Nucleus accumbens (tissue), 56 donors: Measurements from ENCODE around the gene OGFOD3.
"Not testable (repeated sequence)": the region's sequence is repeated elsewhere in the genome, so short reads cannot be mapped to it uniquely, and the experiment has no call there.

Experiments used
- DNase-seq, 56 donors: peaks; one replicate each; lab custom pipeline; 2025; lab: John Stamatoyannopoulos, UW

OGFOD3 gene

DNA sequence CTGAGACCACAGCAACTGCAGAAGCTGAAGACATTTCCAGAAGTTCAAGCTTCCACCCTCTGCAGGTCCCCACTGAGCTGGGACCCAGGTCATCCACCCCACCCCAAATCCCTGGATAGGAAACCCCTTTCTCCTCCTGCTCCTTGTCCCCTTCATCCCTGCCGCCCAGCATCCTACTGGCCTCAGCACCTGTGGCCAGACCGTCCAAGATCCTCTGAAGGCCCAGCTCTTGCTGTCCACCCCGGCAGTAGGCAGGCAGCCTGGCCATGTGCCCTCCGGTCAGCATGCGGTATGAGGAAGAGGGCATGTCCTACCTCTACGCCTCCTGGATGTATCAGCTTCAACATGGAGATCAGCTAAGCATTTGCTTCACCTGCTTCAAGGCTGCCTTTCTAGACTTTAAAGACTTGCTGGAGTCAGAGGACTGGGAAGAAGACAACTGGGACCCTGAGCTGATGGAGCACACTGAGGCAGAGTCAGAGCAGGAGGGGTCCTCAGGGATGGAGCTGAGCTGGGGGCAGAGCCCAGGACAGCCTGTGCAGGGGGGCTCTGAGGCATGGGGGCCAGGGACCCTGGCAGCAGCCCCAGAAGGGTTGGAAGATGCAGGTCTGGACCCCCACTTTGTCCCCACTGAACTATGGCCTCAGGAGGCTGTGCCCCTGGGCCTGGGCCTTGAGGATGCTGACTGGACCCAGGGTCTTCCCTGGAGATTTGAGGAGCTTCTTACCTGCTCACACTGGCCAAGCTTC lies 56.3 kb downstream of the OGFOD3 start:
- DNase-seq, result no peak

DNA sequence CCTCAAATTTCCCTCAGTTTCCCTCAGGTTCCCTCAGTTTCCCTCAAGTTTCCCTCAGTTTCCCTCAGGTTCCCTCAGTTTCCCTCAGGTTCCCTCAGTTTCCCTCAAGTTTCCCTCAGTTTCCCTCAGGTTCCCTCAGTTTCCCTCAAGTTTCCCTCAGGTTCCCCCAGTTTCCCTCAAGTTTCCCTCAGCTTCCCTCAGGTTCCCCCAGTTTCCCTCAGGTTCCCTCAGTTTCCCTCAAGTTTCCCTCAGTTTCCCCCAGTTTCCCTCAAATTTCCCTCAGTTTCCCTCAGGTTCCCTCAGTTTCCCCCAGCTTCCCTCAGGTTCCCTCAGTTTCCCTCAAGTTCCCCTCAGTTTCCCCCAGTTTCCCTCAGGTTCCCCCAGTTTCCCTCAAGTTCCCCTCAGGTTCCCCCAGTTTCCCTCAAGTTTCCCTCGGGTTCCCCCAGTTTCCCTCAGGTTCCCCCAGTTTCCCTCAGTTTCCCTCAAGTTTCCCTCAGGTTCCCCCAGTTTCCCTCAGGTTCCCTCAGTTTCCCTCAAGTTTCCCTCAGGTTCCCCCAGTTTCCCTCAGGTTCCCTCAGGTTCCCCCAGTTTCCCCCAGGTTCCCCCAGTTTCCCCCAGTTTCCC lies 58.8 kb downstream of the OGFOD3 start:
- not testable (repeated sequence) for DNase-seq

DNA sequence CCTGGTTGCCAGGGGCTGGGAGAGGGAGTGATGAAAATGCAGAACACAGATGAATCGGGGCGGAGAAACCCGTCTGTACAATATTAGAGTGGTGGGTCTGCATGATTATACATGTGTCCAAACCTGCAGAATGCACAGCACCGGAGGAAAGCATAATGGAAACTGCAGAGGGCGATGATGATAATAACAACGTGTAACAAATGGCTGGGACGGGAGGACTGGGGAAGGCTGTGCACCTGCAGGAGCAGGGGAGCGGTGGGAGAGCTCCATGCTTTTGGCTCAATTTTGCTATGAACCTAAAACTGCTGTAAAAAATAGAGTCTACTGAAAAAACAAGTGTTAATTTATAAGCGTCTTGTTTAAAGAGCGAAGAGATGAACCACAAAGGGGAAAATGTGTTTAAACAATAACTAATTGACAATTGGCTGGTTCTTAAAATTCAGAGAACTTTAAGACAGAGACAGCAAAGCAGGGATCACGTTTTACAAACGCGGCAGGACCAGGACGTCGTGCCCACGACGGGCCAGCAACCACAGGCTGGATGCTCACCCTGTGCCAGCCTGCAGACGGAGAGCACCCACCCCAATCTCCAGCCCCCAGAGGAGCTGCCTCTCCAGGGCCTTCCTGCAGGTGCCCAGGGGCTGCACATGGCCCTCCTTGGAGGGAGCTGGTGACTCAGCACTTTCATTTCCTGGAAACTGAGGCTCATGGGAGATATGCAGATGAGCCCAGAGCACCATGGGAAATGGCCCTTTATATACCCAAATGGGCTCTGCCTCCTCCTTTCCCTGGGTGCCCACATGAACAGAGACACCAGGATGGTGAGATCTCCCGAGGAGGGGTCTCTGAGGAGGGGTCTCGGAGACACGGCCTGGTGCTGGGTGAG lies 59.7 kb downstream of the OGFOD3 start, which contains the start of gene TEX19:
Gene TEX19 (plus strand): TSS at position 783 of the 886 bp plus-strand sequence. CDS start 2,904 bp downstream, outside the sequence.
- no peak for DNase-seq

DNA sequence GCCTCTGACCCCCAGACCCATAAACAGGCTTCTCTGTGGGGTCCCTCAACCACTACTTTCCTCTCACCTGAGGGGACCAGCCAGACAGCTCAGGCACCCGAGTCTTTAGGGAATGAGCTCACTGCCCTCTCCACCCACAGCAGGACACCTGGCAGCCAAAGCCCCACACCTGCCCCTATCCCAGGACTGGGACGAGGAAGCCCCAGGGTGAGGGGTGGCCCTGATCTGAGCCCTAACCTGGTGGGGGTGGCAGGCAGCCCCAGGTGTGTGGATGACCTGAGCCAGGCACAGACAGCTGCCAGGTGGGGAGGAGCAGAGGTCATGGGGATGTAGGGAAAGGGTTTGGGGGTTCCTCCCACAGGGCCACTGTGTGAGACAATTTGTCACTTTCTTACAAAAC lies 61.0 kb downstream of the OGFOD3 start:
- DNase-seq, result no peak

DNA sequence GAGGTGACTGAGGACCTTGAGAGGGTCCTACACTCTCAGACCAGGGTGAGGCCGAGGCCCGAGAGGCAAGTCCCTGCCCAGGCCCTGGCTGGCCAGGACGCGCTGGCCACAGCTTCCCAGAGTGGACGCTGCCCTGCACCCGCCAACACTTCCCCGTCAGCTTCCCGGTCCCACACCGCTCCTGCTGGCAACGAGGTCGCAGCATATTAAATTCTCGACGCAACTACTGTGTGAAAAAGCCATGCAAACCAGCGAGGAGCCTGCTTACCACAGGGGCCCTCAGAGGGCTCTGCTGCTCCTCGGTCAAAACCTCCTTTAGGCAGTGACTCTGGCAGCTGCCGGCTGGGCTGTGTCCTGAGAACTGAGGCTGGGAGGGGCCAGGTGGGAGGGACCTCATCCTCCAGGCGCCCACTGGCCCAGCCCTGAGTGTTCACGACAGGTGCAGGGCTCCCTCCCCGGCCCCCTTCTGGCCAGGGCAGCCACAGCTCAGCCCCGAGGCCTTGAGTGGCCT lies 61.5 kb downstream of the OGFOD3 start:
- no peak for DNase-seq

DNA sequence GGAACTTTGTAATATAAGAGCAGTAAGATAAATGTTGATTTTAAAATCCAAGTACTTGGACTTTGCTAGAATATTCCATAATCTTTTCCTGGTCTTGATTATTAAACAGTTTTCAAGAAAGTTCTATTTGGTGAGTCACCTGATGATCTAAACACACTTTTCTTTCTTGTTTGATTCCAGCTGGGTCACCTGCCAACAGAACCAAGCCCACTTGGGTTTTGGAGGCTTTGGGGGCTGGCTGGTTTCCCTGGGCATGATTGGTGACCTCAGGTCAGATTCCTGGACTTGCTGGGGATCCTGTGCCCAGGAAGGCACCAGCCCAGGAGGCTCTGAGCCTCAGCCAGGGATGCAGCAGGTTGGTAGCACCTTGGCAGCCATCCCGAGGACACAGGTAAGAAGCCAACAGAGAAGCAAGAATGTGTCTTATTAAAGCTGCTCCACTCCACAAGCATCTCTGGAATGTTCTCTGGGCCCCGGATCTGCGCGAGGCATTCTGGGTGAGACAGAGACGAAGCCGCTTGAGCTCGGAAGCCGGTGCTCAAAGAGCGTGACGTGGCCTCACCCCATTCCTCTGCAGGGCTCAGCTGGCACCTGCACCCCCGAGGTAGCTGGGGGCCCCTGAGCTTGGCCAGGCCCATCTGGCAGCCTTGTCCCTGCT lies 62.5 kb downstream of the OGFOD3 start:
- no peak for DNase-seq

DNA sequence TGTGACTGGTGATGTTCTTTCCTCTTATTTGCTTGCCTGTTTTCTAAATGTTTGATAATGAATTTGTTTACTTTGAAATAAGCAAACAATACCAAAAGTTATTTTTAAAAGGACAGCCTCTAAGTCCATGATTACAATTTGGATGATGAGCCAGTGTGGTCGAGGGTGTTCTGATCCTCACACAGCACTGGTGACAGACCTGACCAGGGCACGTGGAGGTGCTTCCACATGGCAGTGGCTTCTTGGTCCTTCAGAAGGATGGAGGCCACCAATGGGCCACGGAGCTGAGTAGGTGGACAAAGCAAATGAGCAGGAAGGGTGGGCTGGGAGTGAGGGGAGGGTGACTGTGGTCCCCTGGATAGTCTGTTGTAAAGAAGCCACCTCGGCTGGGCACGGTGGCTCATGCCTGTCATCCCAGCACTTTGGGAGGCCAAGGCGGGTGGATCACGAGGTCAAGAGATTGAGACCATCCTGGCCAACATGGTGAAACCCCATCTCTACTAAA lies 63.5 kb downstream of the OGFOD3 start:
- no peak for DNase-seq

DNA sequence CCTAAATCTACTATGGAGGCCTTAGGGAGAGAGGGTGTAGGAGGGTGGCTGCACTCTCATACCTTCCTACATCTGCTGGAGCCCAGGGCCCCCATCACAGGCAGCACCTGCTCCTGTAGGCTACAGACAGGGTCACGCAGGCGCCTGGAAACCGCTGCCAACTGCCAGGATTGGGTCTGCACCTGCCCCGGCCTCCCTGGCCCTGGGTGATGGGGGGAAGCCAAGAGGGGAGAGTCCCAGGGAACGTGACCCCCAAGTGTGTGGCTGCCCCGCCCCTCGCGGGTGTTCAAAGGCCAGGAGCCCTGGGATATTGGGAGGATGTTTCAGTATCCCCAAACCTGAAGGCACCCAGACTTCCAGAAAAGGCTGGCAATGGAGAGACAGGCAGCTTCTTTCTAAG lies 64.9 kb downstream of the OGFOD3 start:
- DNase-seq, result no peak

DNA sequence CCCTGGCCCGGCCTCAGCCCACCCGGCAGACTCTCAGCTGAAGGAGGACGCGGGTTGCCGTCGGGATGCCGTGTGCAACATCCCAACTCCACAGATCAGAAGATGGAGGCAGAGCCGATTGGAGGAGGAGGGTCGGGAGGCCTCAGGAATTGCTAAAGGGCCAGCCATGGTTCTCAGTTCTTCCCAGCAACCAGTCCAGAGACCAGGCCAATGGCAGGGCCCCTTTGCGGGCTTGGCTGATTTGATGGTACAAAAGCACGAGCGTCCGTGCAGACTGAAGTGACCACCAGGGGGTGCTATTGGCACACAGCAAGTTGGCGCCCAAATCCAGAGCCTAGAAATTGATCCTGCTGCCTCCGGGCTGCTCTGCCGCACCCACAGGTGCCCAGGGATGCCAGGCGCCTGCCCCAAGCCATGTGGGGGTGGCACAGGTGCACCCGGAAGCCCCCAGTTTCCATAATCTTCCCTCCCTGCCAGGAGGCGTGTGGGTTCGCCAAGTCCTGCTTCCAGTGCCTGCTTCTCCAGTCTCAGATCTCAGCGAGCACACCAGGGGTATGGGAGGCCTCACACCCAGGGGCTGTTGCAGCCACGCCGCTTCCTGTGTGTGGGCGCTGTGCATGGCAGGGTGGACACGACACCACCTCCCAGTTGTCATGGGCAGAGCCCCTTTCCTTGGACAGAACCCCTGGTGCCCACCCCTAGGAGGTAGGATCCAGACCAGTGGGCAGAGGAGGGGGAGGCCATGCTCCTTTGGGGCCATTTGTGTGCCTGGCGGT lies 66.5 kb downstream of the OGFOD3 start:
- DNase-seq, result peak in 49 of 56 donors; percentile 23 to 90 (median 60)

DNA sequence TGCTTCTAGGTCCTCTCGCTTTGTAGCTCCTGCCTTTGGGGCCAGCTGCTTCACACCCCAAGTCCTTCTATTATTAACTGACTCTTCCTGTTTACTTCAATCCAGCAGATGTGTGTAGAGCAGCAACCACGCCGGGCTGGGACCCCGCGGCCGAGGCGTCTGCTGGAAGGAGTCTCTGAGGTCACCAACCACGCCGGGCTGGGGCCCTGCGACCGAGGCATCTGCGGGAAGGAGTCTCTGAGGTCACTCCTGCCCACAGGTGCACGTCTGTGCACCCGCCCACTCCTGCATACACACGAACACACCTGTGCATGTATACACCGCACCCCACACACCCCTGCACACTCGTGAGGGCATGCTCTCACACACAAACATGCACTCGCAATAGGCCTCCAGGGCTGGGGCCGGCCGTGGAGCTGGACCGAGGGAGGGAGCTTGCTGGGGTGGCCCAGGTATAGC lies 67.1 kb downstream of the OGFOD3 start:
- DNase-seq, result no peak

DNA sequence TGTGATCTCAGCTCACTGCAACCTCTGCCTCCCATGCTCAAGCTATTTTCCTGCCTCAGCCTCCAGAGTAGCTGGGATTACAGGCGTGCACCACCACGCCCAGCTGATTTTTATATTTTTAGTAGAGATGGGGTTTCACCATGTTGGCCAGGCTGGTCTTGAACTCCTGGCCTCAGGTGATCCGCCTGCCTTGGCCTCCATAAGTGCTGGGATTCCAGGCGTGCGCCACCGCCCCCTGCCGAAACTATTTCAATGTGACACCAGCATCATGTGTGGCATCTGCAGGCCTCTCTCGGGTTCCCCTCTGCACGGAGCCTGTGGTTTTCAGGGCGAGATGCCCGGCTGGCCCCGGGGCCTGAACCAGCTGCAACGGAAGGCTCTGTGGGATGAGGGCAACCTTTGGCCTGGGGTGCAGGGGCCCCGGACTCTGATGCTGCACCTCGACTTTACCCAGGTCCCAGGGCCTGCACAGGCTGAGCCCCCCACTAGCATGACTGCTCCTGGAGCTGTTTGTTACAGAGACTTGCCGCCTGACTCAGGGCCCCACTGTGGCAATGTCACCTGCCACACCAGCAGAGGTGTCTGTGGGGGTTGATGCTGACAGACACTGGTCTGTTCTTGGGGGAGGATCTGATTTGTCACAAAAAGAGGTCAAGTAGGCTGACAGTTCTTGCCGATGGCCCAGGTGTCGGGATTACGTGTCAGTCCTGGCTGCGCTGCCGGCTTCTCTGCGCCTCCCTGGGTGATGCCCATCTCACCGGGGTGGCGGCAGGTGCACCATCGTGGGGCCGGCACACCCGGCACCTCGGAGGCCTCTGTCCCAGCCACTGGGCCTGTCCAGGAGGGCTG lies 68.0 kb downstream of the OGFOD3 start:
- no peak for DNase-seq

DNA sequence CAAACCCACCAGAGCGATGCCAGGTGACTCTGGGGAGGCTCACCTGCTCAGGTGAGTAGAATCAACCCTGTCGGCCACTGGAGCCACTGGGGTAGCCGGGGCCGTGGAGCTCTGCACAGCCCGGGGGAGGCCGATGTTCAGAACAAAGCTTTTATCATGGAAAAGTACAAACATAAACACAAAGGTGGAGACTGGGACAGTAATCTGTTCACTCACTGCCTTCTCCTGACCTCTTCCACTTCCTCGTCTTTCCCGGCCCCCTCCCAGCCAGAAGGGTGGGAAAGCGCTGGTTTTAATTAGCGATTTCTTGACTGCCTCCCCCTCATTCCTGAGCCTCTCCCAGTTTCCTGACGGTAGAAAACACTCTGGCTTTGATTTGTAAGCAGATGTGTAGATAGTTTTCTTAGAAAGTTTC lies 69.1 kb downstream of the OGFOD3 start:
- no peak for DNase-seq

DNA sequence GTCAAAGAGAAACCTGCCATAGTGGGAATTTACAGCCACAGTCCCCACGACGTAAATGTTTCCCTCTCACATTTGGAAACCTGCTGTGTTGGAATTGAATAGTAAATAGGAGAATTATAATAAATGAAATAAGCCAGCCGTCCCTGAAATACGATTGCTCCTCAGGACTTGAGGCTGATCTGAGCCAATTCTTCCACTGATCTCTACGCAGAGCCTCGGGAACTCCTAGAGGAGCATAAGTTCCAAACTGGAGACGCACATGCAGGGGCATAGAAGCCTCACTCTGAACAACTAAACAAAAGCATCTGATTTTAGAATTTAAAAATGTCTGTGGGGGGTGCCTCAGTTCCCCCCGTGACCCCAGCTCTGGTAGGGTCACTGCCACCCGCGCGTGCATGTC lies 69.5 kb downstream of the OGFOD3 start:
- DNase-seq, result no peak

DNA sequence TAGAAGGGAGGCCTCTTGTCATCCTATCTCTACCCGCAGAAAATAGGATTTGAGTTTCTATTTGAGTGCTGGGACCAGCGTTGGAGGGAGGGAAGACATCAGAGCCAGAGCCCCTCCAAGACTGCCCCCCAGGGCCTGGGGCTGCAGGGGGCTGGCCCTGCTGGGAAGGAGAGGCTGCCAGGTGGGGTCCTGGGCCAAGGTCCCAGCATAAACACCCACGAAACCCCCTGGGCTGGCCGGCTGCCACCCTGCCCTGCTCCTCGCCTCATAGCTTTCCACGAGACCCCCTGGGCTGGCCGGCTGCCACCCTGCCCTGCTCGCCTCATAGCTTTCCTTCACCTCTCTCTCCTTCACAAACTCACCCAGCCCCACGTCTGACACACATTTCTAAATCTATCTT lies 70.0 kb downstream of the OGFOD3 start:
- DNase-seq, result no peak

DNA sequence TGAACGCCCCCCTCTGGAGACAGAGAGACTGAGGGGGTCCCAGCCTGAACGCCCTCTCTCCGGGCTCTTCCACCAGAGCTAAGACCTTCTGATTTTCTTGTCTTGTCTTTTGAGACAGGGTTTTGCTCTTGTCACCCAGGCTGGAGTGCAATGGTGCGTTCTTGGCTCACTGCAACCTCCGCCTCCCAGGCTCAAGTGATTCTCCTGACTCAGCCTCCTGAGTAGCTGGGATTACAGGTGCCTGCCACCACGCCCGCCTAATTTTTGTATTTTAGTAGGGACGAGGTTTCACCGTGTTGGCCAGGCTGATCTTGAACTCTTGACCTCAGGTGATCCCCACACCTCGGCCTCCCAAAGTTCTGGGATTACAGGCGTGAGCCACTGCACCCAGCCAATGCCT lies 70.4 kb downstream of the OGFOD3 start:
- DNase-seq, result not testable (repeated sequence)

DNA sequence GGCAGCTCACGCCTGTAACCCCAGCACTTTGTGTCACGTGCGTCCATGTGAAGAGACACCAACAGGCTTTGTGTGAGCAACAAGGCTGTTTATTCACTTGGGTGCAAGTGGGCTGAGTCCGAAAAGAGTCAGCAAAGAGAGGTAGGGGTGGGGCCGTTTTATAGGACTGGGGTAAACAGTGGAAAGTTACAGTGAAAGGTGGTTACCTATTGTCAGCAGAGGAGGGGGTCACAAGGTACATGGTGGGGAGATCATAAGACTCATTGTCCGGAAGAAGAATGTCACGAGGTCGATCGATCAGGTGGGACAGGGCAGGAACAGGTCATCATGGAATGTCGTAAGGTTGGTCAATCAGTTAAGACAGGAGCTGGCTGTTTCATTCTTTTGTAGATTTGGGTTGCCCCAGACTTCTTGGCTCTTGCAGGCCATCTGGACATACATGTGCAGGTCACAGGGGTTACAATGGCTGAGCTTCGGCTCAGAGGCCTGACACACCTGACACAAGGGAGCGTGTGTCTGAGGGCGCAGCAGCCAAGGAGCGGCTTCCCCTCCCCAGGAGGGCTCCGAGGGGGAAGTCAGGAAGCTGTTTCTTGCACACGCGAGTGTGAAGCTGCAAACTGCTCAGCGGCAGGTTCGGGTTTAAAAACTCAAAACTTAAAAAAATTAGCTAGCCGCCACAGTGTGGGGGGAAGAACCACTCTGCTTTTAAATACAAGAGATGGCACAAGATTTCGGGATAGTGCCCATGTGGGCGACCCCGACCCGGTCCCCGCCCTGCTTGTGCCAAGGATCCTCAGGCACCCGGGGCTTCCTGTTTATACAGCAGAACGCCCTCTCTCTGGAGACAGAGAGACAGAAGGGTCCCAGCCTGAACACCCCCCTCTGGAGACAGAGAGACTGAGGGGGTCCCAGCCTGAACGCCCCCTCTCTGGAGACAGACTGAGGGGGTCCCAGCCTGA lies 71.8 kb downstream of the OGFOD3 start:
- DNase-seq, result no peak
